ENCODE results near the gene TEX19. TPM values are rescaled to one million over a fixed set of nuclear protein-coding genes. Genes with fewer than 3 reads are reported as not detected.

TEX19 gene
- total RNA-seq, 1 donor from 2014 or later: not detected

GRCh38 chr17:82329683-82330321 is 29.2 kb upstream of the TEX19 start:
- Histone ChIP-seq H3K27me3 (ENCODE audit: control insufficient read depth, insufficient read depth, low read length) (peaks cover 6% of the 10 kb centered on the region), H3K36me3 (ENCODE audit: control insufficient read depth, insufficient read depth, low read length) (no peaks in the 10 kb centered on the region), H3K4me3 (ENCODE audit: low read depth, low read length) (no peak overlapping the region)
- no peak for DNase-seq (ENCODE audit: low read depth)
- TF ChIP-seq, protein P1, sequence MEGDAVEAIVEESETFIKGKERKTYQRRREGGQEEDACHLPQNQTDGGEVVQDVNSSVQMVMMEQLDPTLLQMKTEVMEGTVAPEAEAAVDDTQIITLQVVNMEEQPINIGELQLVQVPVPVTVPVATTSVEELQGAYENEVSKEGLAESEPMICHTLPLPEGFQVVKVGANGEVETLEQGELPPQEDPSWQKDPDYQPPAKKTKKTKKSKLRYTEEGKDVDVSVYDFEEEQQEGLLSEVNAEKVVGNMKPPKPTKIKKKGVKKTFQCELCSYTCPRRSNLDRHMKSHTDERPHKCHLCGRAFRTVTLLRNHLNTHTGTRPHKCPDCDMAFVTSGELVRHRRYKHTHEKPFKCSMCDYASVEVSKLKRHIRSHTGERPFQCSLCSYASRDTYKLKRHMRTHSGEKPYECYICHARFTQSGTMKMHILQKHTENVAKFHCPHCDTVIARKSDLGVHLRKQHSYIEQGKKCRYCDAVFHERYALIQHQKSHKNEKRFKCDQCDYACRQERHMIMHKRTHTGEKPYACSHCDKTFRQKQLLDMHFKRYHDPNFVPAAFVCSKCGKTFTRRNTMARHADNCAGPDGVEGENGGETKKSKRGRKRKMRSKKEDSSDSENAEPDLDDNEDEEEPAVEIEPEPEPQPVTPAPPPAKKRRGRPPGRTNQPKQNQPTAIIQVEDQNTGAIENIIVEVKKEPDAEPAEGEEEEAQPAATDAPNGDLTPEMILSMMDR (IDR thresholded peaks at IDR 0.05; ENCODE audit: insufficient read depth, low read length, severe bottlenecking): no peak
- no peak for FAIRE-seq

DNA sequence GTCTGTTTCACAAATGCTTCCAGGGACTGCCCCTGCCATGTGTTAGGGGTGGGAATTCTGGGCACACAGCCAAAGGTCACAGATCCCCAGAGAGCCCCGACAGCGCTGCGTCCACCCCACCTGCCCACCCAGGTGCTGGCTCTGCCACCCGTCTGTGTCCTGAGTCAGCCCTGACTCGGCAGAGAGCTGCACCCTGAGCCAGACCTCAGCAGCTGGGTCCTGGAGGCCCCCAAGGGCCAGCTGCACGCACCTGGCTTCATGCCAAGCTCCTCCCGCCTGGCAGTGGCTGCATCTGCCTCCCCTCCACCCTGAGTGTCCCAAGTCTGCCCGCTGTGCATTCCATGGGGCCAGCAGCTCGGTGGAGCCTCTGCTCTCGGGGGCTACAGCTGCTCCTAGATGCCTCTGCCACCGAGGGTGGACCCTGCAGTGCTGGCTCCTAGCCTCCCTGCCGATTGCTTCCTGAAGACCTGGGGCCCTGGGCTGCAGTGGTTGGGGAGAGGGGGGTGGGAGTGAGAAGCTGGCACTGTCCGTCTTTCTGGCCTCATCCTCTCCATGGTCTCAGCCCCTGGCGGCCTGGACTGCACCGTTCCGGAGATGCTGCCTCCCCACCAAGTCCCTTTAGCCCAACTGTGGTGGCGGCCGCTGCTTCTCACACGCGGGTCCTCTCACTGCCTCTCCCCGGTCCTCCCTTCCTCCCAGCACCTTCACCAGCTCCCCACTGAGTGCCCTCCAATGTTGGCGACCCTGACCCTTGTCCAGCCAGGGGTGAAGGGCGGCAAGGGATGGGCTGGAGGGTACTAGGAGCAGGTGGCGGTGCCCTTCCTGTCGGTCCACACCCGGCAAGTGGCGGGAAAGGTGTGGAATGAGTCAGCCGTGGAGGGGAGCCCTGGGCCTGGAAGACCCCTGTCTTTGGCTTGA is 28.5 kb upstream of the TEX19 start:
- FAIRE-seq (no peak), DNase-seq (ENCODE audit: low read depth) (peak; percentile 19)
- TF ChIP-seq, protein P1 (IDR thresholded peaks at IDR 0.05; ENCODE audit: insufficient read depth, low read length, severe bottlenecking): no peak
- H3K4me3 ChIP-seq (ENCODE audit: low read depth, low read length): no peak overlapping the region
- peaks cover 6% of the 10 kb centered on the region for H3K27me3 ChIP-seq (ENCODE audit: control insufficient read depth, insufficient read depth, low read length)
- no peaks in the 10 kb centered on the region for H3K36me3 ChIP-seq (ENCODE audit: control insufficient read depth, insufficient read depth, low read length)

DNA sequence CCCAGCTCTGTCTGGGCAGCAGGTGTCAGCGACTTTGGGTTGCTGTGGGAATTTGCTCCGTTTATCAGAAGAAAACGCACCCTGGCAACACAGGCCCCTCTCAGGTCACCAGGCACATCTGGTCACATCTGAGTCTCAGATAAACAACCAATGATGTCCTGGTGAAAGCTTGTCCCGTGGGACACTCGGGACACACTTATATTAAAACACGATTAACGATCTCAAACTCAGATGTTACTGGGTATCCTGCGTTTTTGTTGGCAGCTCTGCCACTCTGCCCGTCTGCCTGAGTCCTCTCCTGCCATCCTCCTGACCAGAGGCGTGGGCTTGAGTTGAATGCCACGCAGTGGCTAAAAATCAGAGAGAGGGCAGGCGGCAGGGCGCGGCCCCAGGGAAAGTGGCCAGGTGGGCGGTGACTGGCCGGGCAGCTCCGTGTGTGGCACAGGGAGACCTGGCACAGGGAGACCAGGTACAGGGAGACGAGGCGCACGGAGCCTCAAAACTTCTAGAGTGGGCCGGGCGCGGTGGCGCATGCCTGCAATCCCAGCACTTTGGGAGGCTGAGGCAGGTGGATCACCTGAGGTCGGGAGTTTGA is 27.6 kb upstream of the TEX19 start:
- no peak overlapping the region for H3K4me3 ChIP-seq (ENCODE audit: low read depth, low read length)
- TF ChIP-seq, protein P1 (IDR thresholded peaks at IDR 0.05; ENCODE audit: insufficient read depth, low read length, severe bottlenecking): no peak
- H3K36me3 ChIP-seq (ENCODE audit: control insufficient read depth, insufficient read depth, low read length): no peaks in the 10 kb centered on the region
- no peak for DNase-seq (ENCODE audit: low read depth)
- H3K27me3 ChIP-seq (ENCODE audit: control insufficient read depth, insufficient read depth, low read length): peaks cover 6% of the 10 kb centered on the region
- FAIRE-seq: no peak

DNA sequence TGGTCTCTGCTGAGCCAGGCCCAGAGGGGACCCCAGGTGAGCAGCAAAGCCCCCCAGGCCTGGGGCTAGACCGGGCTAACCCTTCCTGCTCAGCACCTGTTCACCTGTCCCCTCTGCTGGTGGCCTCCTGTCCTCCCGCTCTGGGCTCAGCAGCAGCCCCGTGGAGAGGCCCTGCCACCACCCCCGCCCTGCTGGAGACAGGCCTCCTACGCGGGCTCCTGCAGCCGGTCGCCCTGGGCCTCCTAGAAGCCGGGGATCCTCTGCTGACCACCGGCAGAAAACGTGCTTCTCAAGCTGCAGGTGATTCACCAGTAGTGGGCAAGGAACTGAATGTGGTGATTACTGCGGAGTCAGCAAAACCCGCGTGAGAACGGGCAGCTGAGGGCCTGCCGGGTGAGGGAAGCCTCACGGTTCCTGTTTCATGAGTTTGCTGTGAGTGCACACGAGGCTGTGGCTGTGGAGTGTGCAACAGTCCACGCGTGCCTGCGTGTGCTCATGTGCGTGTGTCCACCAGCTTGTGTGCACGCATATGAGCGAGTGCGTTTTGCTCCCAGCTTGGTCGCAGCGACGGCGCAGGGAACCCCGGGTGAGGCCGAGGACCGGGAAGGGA is 26.3 kb upstream of the TEX19 start:
- no peak for FAIRE-seq
- TF ChIP-seq, protein P1 (IDR thresholded peaks at IDR 0.05; ENCODE audit: insufficient read depth, low read length, severe bottlenecking): no peak
- peaks cover 6% of the 10 kb centered on the region for H3K27me3 ChIP-seq (ENCODE audit: control insufficient read depth, insufficient read depth, low read length)
- H3K36me3 ChIP-seq (ENCODE audit: control insufficient read depth, insufficient read depth, low read length): no peaks in the 10 kb centered on the region
- DNase-seq (ENCODE audit: low read depth): peak; percentile 40
- peak overlapping the region; percentile 33 for H3K4me3 ChIP-seq (ENCODE audit: low read depth, low read length)

DNA sequence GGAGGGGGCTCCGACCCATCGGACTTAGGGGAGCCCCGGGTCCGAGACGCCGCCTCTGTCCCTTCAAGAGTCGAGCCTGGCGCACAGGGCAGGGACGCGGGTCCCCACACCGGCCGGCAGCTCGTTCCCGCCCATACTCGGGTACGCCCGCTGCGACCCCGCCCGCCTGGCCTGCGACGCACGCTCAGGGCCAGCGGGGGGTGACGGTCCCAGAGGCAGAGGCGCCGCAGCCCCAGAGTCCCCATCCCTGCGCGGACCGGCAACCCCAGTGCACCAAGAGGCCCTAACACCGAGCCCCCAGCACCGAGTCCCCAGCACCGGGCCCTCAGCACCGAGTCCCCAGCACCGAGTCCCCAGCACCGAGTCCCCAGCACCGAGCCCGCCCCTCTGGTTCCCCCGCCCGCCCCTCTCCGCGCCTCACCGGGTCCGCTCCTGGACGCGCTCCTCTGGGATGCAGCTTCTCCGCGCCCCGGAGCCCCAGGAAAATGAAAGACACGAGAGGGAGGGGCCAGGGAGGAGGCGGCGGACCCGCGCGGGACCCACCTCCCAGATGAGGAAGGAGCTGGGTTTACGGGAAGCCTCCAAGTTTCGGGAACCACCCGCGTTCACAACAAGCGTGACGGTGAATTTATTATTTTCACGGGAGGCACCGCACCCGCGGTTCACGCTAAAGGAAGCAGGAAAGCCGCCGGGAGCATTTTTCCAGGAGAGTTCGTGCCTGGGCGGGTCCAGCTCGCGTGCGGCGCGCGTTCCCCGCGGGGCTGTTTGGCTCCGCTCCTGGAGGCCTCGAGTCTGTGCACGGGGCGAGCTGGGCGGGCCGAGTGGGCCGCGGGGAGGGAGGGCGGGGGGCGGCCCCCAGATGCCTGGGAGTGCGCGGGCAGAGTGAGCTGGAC is 25.5 kb upstream of the TEX19 start, which contains the start of gene SECTM1:
Gene SECTM1 (minus strand): TSS at position 488 of the 893 bp plus-strand sequence. CDS start 6,526 bp downstream, outside the sequence.
- FAIRE-seq: no peak
- DNase-seq (ENCODE audit: low read depth): no peak
- peak within 1 kb of the TSS; percentile 33 for H3K4me3 ChIP-seq (ENCODE audit: low read depth, low read length)
- no peaks in the 10 kb centered on the region for H3K36me3 ChIP-seq (ENCODE audit: control insufficient read depth, insufficient read depth, low read length)
- TF ChIP-seq, protein P1 (IDR thresholded peaks at IDR 0.05; ENCODE audit: insufficient read depth, low read length, severe bottlenecking): no peak
- H3K27me3 ChIP-seq (ENCODE audit: control insufficient read depth, insufficient read depth, low read length): peaks cover 6% of the 10 kb centered on the region

Measured in bronchial epithelial cell (primary cell).